K562 (cell line): ENCODE data around the gene TIGD7. TPM values are rescaled to one million over a fixed set of nuclear protein-coding genes. Genes with fewer than 3 reads are reported as not detected.

Experiments used
- ASH1L ChIP-seq: fragments of 450-650 bp; IDR thresholded peaks from 2 replicates; pipeline ENCODE4 v1.6.1; 2018; ENCODE audit warnings: borderline replicate concordance, mild to moderate bottlenecking, low read depth; ENCODE audit not compliant: partially characterized antibody
- CTCF ChIP-seq, 3 experiments: IDR thresholded peaks in 2 of 3; conservative IDR thresholded peaks in 1 of 3; 2 replicates each; pipeline ENCODE4 v1.5.1; 2011 to 2012; ENCODE audit warnings: low read length in 3 of 3, mild to moderate bottlenecking in 3 of 3, control low read depth in 2 of 3, improper control_type of control experiment in 1 of 3, inconsistent platforms in 1 of 3, low read depth in 1 of 3, mixed read lengths in 1 of 3, moderate library complexity in 1 of 3; ENCODE audit not compliant: insufficient read depth in 2 of 3
- DACH1 ChIP-seq: fragments of 450-650 bp; IDR thresholded peaks from 2 replicates; pipeline ENCODE4 v1.6.1; 2018; ENCODE audit not compliant: partially characterized antibody
- EZH2 ChIP-seq: IDR thresholded peaks from 2 replicates; pipeline ENCODE4 v1.6.1; 2012; ENCODE audit warnings: low read depth, mild to moderate bottlenecking, inconsistent platforms, low read length, borderline replicate concordance
- KDM2B ChIP-seq: fragments of 250-450 bp; sonication (Bioruptor Pico); IDR thresholded peaks from 2 replicates; pipeline ENCODE4 v1.8.0; 2021; ENCODE audit warnings: mild to moderate bottlenecking, moderate library complexity
- KLF1 ChIP-seq: fragments of 450-650 bp; IDR thresholded peaks from 2 replicates; pipeline ENCODE4 v1.6.1; 2016; ENCODE audit warnings: missing genetic modification characterization, missing compliant biosample characterization
- SMAD4 ChIP-seq: fragments of 250-450 bp; sonication (Bioruptor Pico); conservative IDR thresholded peaks from 2 replicates; pipeline ENCODE4 v1.8.0; 2021; ENCODE audit warnings: inconsistent platforms, mild to moderate bottlenecking, moderate library complexity
- SMARCC2 ChIP-seq: fragments of 450-650 bp; IDR thresholded peaks from 2 replicates; pipeline ENCODE4 v1.6.1; 2017; ENCODE audit warnings: antibody characterized with exemption, moderate library complexity, mild to moderate bottlenecking, low read depth
- STAT6 ChIP-seq: sonication (generic); formaldehyde crosslinking; IDR thresholded peaks from 2 replicates; pipeline ENCODE4 v1.8.1; 2023; ENCODE audit warnings: mild to moderate bottlenecking, missing genetic modification reagents
- TARDBP ChIP-seq: fragments of 450-650 bp; IDR thresholded peaks from 2 replicates; pipeline ENCODE4 v1.6.1; 2016
- THAP7 ChIP-seq: fragments of 250-450 bp; sonication (Bioruptor Pico); IDR thresholded peaks from 2 replicates; pipeline ENCODE4 v1.5.0; 2021
- THRAP3 ChIP-seq: fragments of 450-650 bp; IDR thresholded peaks from 2 replicates; pipeline ENCODE4 v1.6.1; 2016; ENCODE audit warnings: mild to moderate bottlenecking, inconsistent platforms, borderline replicate concordance
- TOE1 ChIP-seq, 2 experiments: fragments of 450-650 bp in 1 of 2; sonication (generic) in 1 of 2; formaldehyde crosslinking in 1 of 2; IDR thresholded peaks; 2 replicates each; pipeline versions ENCODE4 v1.7.1 to v1.8.0; 2016 to 2022; ENCODE audit warnings: borderline replicate concordance in 2 of 2, mild to moderate bottlenecking in 2 of 2, antibody characterized with exemption in 1 of 2, inconsistent platforms in 1 of 2, low read depth in 1 of 2, missing genetic modification reagents in 1 of 2, moderate library complexity in 1 of 2
- ZNF165 ChIP-seq: fragments of 250-450 bp; sonication (Bioruptor Pico); IDR thresholded peaks from 2 replicates; pipeline ENCODE4 v1.4.0; 2020; ENCODE audit warnings: borderline replicate concordance
- ZNF511 ChIP-seq: sonication (generic); formaldehyde crosslinking; IDR thresholded peaks from 2 replicates; pipeline ENCODE4 v1.8.0; 2022; ENCODE audit warnings: mild to moderate bottlenecking, missing genetic modification reagents
- ZSCAN32 ChIP-seq: fragments of 450-650 bp; formaldehyde crosslinking; IDR thresholded peaks from 2 replicates; pipeline ENCODE4 v1.4.0; 2020; ENCODE audit warnings: mild to moderate bottlenecking, moderate library complexity
- polyA plus RNA-seq, 8 experiments: library from polyadenylated mRNA; depleted of rRNA in 4 of 8; stranded (reverse) in 5 of 8; unstranded in 3 of 8; fragments of >200 nt; fragmentation: Nextera tagmentation in 2 of 8; fragmentation: Illumina TruSeq in 1 of 8; extraction: Ambion mirVana in 2 of 8; extraction: Trizol in 1 of 8; gene quantifications; 2 replicates each; pipeline versions ENCODE4 v1.2.1 to v1.2.3, GENCODE V29; 2011 to 2014; ENCODE audit warnings: inconsistent platforms in 1 of 8, missing spikeins in 1 of 8
- total RNA-seq, 7 experiments: library from RNA; depleted of rRNA in 6 of 7; stranded (reverse); fragments of >200 nt in 6 of 7; fragmentation: Illumina TruSeq in 2 of 7; extraction: Trizol in 2 of 7; gene quantifications; 2 replicates each; pipeline versions ENCODE4 v1.2.1 to v1.2.3, GENCODE V29; 2011 to 2021; ENCODE audit warnings: low replicate concordance in 1 of 7

Gene TIGD7
- total and polyA plus RNA-seq, 9 of the 15 experiments (the other 6 are each of a cell fraction or from before 2014, with no cell fraction given): 0.84 to 10.7 (median 6.7) TPM

GRCh38 chr16:3283543-3284447 lies 21.4 kb downstream of the TIGD7 start (continued):
- TF ChIP-seq CTCF (IDR thresholded peaks at IDR 0.05 in 2 of 3, conservative IDR thresholded peaks at IDR 0.05 in 1 of 3; ENCODE audit: insufficient read depth in 2 of 3, low read depth in 1 of 3, low read length in 3 of 3): 0 out of 6 replicates have a peak, but pooled peaks of 1 of the 3 experiments have one; percentile 12
- TF ChIP-seq ASH1L: no peak
- TF ChIP-seq ZNF165: no peak
- TF ChIP-seq THAP7 (CRISPR knock-in tag): no peak
- TF ChIP-seq ZSCAN32 (CRISPR knock-in tag): peak; percentile 24; the same call in 1 of the 2 replicates
- no peak for TF ChIP-seq THRAP3
- TF ChIP-seq DACH1: no peak
- no peak for TF ChIP-seq TARDBP
- TF ChIP-seq SMAD4 (CRISPR knock-in tag): 0 out of 2 replicates have a peak, but pooled peaks have one; percentile 7
- no peak for TF ChIP-seq EZH2
- 0 out of 2 replicates have a peak, but pooled peaks have one; percentile 2 for TF ChIP-seq ZNF511 (CRISPR knock-in tag)
- no peak for TF ChIP-seq KLF1
- TF ChIP-seq SMARCC2: no peak
- TF ChIP-seq STAT6 (CRISPR knock-in tag): no peak
- TF ChIP-seq TOE1 (IDR thresholded peaks at IDR 0.05; ENCODE audit: borderline replicate concordance): no peak
- TF ChIP-seq TOE1 (CRISPR knock-in tag; IDR thresholded peaks at IDR 0.05; ENCODE audit: borderline replicate concordance, low read depth): 0 out of 2 replicates have a peak, but pooled peaks have one; percentile 9
- TF ChIP-seq KDM2B (CRISPR knock-in tag): no peak
